GM19397 (cell line): ENCODE data around the gene CFAP119.
"Not testable (repeated sequence)": the region's sequence is repeated elsewhere in the genome, so short reads cannot be mapped to it uniquely, and the experiment has no call there.

Source experiments
- ATAC-seq: cut with Tn5 transposase; IDR thresholded peaks from one replicate; pipeline ENCODE4 v1.9.1; 2021; ENCODE audit warnings: mild to moderate bottlenecking, moderate library complexity; ENCODE audit not compliant: unreplicated experiment

Gene CFAP119

GRCh38 chr16:30761928-30762902 lies at the start of gene CFAP119, which contains the start of gene RNF40:
CFAP119 (minus strand) TSS chr16:30762062; CDS start chr16:30761748, 314 bp downstream.
RNF40 (plus strand) TSS chr16:30762322; CDS start chr16:30762546, 224 bp downstream.
- ATAC-seq, result peak; percentile 80

- not testable (repeated sequence) for ATAC-seq
These were observed 47.8 kb upstream of the CFAP119 start for GRCh38 chr16:30809675-30810074.

- ATAC-seq, result not testable (repeated sequence)
These were observed 47.1 kb upstream of the CFAP119 start for GRCh38 chr16:30808890-30809426.

GRCh38 chr16:30808146-30808545 lies 46.3 kb upstream of the CFAP119 start:
- no peak for ATAC-seq

GRCh38 chr16:30805370-30806169 lies 43.7 kb upstream of the CFAP119 start:
- peak; percentile 64 for ATAC-seq

- no peak for ATAC-seq
These were observed 43.2 kb upstream of the CFAP119 start for GRCh38 chr16:30805056-30805369.

- no peak for ATAC-seq
These were observed 41.1 kb upstream of the CFAP119 start for GRCh38 chr16:30802936-30803335.

GRCh38 chr16:30797670-30798309 lies 35.9 kb upstream of the CFAP119 start:
- ATAC-seq, result no peak

GRCh38 chr16:30794634-30795033 lies 32.8 kb upstream of the CFAP119 start:
- no peak for ATAC-seq

GRCh38 chr16:30793508-30794069 lies 31.7 kb upstream of the CFAP119 start:
- no peak for ATAC-seq

GRCh38 chr16:30787613-30788378 lies 25.9 kb upstream of the CFAP119 start:
- no peak for ATAC-seq

- ATAC-seq, result no peak
These were observed 25.2 kb upstream of the CFAP119 start, which contains the start of gene ZNF629 for GRCh38 chr16:30786936-30787612. ZNF629 (minus strand) TSS chr16:30787205; CDS start chr16:30784482, 2,723 bp downstream.

- no peak for ATAC-seq
These were observed 24.5 kb upstream of the CFAP119 start for GRCh38 chr16:30786115-30786935.

- no peak for ATAC-seq
These were observed 23.6 kb upstream of the CFAP119 start for GRCh38 chr16:30785126-30786106.

- ATAC-seq, result no peak
These were observed 22.4 kb upstream of the CFAP119 start for GRCh38 chr16:30784215-30784614.

GRCh38 chr16:30783280-30784109 lies 21.6 kb upstream of the CFAP119 start:
- ATAC-seq, result no peak
